ENCODE measurements around the gene C1QL1.
A peak's percentile ranks its signal among the peaks of the same experiment; 100 is the strongest.

The C1QL1 gene

DNA sequence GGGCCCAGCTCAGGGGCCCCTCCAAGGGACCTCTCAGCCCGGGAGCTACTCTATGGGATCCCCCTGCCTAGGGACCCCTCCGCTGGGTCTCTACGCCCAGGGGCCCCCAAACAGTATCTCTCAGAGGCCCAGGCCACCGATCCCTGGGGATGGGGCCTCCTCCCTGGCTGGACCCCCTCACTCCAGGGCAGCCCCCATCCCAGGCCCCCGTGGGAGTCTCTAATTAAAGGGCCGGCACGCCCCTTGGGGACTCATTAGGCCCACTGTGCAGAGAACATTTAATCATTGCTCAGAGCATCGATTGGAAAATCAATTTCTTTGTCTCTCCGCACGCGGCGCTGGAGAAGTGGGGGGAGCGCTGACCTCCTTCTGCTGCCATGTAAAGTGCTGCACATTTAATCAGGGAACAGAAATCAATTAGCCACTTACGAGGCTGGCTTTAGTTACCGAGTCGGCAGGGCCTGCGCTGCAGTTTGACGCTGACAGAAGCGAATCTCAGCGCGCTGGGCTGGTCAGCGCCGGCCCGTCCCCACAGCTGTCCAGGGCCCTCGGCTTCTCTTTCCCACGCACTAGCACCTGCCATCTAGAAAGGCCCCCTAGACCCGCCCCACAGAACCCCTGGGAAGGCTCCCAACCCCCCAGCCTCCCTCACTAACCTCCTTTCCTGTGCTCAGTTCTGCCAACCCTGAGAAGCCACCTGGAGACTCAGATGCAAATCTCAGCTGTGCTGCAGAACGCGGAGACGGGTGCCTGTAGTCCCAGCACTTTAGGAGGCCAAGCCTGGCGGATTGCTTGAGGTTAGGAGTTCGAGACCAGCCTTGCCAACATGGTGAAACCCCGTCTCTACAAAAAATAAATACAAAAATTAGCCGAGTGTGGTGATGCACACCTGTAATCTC lies 20.2 kb upstream of the C1QL1 start:
- DNase-seq = no peak

DNA sequence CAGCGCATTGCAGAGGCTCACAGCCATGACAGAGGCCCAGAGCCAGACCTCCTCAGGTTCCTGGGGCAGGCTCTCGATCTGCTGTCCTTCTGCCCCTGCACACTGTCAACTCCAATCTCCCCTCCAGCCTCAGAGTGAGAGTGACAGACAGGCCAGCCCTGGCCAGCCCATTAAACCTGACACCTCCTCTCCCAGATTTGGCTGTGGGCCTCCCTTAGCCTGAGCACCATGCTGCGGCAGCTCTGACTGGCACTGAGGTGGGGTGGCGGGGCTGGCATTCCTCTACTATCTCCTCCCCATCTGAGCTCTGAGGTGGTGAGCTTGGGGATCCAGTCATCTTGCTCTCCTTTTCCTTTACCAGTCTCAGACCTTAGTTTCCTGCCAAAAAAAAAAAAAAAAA lies 15.5 kb upstream of the C1QL1 start:
- DNase-seq = no peak

- DNase-seq = no peak
Measured at GRCh38 chr17:44982113-44982702, 14.1 kb upstream of the C1QL1 start.

GRCh38 chr17:44981221-44981968 lies 13.3 kb upstream of the C1QL1 start:
- no peak for DNase-seq

GRCh38 chr17:44979426-44979995 lies 11.4 kb upstream of the C1QL1 start:
- no peak for DNase-seq

- no peak for DNase-seq
Measured at GRCh38 chr17:44978807-44979206, 10.7 kb upstream of the C1QL1 start.

DNA sequence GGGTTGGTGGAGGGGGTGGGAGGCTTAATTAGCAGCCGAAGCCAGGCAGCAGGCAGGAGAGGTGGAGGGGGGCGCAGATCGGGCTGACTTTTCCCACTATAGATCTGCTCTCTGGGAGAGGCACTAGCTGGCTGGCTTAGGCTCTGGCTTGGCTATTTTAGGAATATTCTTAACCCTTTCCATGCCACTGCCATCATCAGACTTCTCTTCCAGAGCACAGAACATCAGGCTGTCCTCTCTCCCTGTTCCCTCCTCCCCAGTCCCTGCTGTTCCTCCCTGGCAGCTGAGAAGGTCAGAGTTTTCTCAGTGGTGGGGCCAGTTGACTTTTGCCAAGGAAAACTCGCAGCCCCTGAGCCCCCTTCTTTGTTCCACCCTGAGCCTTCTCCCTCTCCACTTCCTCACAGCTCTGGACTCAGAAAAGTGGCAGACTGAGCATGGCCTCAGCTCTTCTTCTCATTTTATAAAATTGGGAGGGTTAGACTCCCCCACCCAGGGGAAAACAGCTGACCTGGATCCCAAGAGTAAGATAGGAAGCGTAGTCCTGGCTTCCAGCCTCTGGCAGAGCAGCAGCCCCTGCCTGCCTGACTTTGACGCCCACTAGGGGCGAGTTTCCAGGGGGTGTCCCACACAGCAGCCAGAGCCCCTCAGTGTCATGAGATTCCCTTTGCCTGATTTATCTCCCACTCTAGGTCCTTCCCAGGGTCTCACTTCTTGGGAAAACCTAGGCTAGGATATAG lies 9.9 kb upstream of the C1QL1 start:
- no peak for DNase-seq

DNA sequence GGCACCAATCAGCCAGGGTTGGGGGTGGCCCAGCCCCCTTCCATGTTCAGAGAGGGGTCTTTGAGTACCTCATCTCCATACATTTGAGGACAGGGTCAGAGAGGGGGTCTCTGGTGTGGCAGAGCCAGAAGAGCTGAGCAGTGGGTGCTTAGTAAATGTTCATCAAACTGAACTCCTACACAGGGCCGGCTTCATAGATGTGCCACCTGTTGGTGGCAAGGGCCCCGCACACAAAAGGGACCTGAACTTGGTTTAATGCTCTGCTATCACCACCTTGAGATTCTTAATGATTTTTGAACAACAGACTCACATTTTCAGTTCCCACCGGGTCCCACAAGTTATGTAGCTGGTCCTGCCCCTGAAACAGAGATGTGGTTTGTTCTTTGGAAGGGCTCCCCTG lies 9.0 kb upstream of the C1QL1 start:
- DNase-seq = no peak

GRCh38 chr17:44976206-44976605 lies 8.1 kb upstream of the C1QL1 start:
- DNase-seq = no peak

GRCh38 chr17:44972953-44973352 lies 4.8 kb upstream of the C1QL1 start:
- DNase-seq = no peak

- DNase-seq = peak; percentile 72
Measured at GRCh38 chr17:44971776-44972483, 3.8 kb upstream of the C1QL1 start.

- DNase-seq = peak; percentile 25
Measured at GRCh38 chr17:44970136-44970741, 2.1 kb upstream of the C1QL1 start.

DNA sequence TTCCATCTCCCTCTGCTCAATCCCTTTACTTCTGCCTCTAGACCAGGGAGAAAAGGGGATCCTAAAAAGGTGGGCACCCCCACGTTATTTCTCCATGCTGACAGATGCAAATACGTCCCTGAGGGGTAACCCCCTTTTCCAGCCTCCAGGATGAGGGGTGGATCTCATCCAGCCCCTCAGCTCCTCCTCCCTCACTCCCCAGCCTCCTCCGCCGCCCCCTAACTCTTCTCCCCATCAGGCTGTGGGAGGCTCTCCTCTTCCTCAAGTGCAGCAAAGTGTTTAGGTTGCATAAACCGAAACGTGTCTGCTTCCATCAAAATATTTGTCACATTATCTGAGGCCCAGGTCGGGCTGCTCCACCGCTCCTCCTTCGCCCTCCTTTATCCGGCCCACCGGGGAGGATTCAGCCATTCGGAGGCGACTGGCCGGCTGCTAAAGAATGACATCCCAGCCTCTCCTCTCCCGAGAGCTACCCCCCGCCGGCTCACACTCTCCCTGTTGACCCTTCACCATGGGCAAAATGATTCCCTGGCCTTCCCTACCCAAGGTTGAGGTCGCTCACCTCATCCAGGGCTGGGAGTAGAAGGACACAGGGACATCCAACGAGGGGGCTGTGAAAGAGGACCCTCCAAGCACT lies 1.2 kb upstream of the C1QL1 start:
- DNase-seq = no peak

GRCh38 chr17:44967907-44968224 lies 237 bp downstream of the C1QL1 start:
- no peak for DNase-seq

- DNase-seq = no peak
Measured at GRCh38 chr17:44967026-44967906, 837 bp downstream of the C1QL1 start.

DNA sequence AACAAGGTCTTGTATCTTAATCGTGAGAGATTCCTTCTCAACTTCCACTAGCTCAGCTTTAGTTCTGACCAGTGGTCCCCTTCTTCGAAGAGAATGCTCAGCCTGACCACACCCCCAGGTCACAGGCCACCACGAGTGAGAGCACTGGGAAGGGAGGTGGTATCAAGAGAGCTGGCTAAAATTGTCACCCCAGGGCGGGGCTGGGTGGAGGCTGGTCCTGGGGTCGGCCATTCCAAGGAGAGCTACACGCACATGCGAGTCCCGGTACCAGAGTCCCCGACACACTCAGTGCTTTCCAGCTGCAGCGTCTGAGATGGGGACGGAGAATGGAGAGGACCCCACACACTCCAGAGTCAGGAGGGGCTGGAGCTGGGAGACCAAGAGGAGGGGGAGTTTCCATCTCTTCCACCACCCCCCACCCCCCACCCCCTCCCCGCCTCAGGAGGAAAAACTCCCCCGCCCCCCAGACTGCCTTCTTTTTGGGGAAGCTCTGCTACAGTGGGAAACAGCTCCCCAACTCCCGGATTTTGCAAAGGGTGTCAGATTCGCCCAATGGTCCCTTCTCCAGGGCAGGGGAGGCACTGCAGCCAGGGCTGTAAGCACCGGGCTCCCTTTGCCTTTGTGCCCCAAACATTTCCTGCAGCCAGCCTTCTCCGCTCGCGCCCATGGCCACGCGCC lies 1.6 kb downstream of the C1QL1 start:
- no peak for DNase-seq

- no peak for DNase-seq
Measured at GRCh38 chr17:44965481-44966234, 2.4 kb downstream of the C1QL1 start.

DNA sequence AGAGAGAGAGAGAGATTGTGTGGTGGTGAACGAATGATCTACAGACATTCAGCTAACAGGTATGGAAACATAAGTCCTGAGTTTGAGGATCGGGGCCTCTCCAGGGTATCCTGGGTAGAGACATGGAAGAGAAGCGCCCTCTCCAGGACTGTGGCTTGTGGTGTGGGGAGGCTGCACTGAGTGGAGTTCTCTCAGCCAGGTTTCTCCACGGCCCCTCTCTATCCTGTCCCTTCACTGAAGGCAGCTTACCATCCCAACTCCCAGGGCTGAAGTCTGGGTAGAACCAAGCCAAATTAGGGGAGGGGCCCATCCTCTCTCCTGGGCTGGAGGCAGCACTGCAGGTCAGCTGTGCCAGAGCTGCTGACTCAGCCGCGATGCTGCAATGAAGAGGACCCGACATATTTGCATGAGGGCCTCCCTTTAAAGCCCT lies 6.2 kb downstream of the C1QL1 start:
- DNase-seq = no peak

GRCh38 chr17:44960691-44961090 lies 7.4 kb downstream of the C1QL1 start:
- no peak for DNase-seq
